Effector memory CD4-positive, alpha-beta T cell (primary cell): ENCODE data around the gene CEP112.

ENCODE experiments used
- DNase-seq, 3 donors: peaks; one replicate each; pipeline ENCODE4 v3.0.0-alpha.2; 2020
- H3K27ac ChIP-seq: 2 replicates; pipeline ENCODE4 v1.7.0; 2013; ENCODE audit warnings: mild to moderate bottlenecking, low read length, moderate library complexity; ENCODE audit not compliant: insufficient read depth, poor library complexity, severe bottlenecking
- H3K27me3 ChIP-seq: replicated peaks from 2 replicates; pipeline ENCODE4 v1.7.0; 2013; ENCODE audit warnings: mild to moderate bottlenecking, low read length; ENCODE audit not compliant: insufficient read depth, control insufficient read depth, poor library complexity, severe bottlenecking
- H3K36me3 ChIP-seq: 2 replicates; pipeline ENCODE4 v1.7.0; 2013; ENCODE audit warnings: mild to moderate bottlenecking, low read length, moderate library complexity; ENCODE audit not compliant: control insufficient read depth, insufficient read depth
- H3K4me1 ChIP-seq: 2 replicates; pipeline ENCODE4 v1.7.0; 2013; ENCODE audit warnings: low read length, mild to moderate bottlenecking; ENCODE audit not compliant: control insufficient read depth, insufficient read depth, poor library complexity, severe bottlenecking
- H3K4me3 ChIP-seq: 2 replicates; pipeline ENCODE4 v1.7.0; 2013; ENCODE audit warnings: low read length, low read depth, mild to moderate bottlenecking; ENCODE audit not compliant: insufficient read depth, poor library complexity, severe bottlenecking
- H3K9me3 ChIP-seq: 2 replicates; pipeline ENCODE4 v1.7.0; 2013; ENCODE audit warnings: mild to moderate bottlenecking, low read length, moderate library complexity; ENCODE audit not compliant: control insufficient read depth

Gene CEP112

DNA sequence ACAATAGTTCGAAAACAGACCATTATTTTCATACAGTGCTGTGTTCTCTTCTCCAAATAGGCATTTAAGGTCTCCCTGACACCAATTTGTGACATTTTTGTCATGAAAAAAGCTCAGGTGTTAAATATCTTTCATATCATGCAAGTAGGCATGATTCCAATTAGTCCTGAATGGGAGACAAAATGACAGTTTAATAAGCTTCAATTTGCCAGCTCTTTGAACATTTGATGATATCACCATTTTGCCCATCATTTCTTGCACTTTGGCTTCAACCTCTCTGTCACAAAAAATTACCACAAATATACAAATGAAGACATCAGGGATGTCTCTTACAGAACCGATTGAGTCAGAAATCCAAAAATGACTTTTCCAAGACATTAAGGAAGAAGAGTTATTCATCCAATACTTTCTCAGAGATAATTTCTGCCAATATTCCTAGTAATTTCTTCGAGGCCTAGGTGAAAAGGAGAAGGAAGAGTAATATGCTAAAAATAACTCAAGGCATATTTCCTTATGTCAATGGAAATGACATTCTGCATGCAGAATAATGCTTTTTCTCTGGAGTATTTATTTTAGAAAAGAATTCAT, 298.1 kb downstream of the CEP112 start:
- no peak overlapping the region for H3K4me3 ChIP-seq
- no peaks in the 10 kb centered on the region for H3K9me3 ChIP-seq
- no peak for DNase-seq
- H3K36me3 ChIP-seq = no peaks in the 10 kb centered on the region
- no peaks in the 10 kb centered on the region for H3K27me3 ChIP-seq
- no peaks in the 10 kb centered on the region for H3K4me1 ChIP-seq
- H3K27ac ChIP-seq = no peak overlapping the region

DNA sequence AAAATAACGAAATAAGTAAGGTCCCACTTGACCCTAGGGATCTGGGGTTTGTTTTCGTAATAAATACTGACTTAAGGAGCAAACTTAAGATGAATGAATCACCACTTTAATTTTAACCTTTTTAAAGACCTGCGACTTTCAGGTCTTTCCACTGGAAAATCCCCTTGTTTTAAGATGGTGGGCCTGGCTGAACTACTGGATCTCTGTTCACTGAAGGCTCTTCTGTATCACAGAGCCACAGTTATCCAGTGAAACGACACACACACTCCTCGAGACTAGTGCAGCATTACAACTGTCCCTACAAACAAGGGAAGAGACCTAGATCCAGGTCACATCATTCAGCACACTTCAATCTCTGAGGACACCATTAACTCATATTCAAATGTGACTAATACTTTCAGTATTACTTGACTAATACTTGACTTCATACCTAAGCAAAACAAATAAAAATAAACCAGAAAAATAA, 299.0 kb downstream of the CEP112 start:
- H3K36me3 ChIP-seq = no peaks in the 10 kb centered on the region
- DNase-seq = no peak
- no peak overlapping the region for H3K27ac ChIP-seq
- no peak overlapping the region for H3K4me3 ChIP-seq
- H3K4me1 ChIP-seq = no peaks in the 10 kb centered on the region
- no peaks in the 10 kb centered on the region for H3K27me3 ChIP-seq
- H3K9me3 ChIP-seq = no peaks in the 10 kb centered on the region

DNA sequence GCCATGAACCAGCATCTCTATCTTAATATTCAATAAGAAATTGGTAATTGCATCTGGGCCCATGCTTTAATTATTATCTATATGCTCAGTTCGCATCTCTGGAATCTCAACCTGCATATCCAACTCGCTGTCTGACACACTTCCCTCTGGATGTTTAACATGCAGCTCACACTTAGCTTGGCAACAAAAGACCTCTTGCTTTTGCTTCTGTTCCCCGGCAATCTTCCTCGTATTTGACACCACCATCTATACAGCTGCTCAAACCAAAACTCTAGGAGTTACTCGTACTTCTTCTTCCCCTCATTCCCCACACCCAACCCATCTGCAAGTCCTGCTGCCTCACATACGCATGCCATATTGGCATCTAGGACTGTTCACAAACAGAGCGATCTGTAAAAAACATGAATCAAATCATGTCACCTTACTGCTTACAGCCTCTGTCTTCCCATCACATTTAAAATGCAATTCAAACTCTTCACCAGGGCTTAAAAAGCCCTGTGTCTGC, 300.6 kb downstream of the CEP112 start:
- DNase-seq = no peak
- no peaks in the 10 kb centered on the region for H3K36me3 ChIP-seq
- no peaks in the 10 kb centered on the region for H3K9me3 ChIP-seq
- no peaks in the 10 kb centered on the region for H3K27me3 ChIP-seq
- no peak overlapping the region for H3K4me3 ChIP-seq
- H3K4me1 ChIP-seq = no peaks in the 10 kb centered on the region
- no peak overlapping the region for H3K27ac ChIP-seq

DNA sequence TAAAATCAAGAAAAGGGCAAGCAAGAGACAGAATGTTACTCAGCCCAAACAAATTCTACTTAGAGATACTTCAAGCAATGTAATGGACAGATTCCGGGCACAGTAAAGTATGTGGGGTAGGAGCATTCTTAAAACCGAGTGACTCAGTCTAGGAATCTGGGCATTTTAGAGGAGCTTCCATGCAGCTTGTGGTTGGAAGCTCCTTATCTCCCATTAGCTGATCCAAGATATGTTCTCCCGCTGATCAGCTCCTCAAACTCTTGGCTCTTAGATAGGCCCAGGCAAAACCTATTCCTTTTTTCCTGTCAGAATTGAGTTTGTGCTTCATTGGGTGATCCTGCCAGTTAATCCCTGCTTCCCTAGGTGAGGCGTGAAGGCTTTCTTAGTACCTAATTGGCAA, 303.3 kb downstream of the CEP112 start:
- H3K4me1 ChIP-seq = no peaks in the 10 kb centered on the region
- no peak overlapping the region for H3K27ac ChIP-seq
- H3K27me3 ChIP-seq = no peaks in the 10 kb centered on the region
- H3K9me3 ChIP-seq = no peaks in the 10 kb centered on the region
- DNase-seq = no peak
- H3K4me3 ChIP-seq = no peak overlapping the region
- H3K36me3 ChIP-seq = no peaks in the 10 kb centered on the region

DNA sequence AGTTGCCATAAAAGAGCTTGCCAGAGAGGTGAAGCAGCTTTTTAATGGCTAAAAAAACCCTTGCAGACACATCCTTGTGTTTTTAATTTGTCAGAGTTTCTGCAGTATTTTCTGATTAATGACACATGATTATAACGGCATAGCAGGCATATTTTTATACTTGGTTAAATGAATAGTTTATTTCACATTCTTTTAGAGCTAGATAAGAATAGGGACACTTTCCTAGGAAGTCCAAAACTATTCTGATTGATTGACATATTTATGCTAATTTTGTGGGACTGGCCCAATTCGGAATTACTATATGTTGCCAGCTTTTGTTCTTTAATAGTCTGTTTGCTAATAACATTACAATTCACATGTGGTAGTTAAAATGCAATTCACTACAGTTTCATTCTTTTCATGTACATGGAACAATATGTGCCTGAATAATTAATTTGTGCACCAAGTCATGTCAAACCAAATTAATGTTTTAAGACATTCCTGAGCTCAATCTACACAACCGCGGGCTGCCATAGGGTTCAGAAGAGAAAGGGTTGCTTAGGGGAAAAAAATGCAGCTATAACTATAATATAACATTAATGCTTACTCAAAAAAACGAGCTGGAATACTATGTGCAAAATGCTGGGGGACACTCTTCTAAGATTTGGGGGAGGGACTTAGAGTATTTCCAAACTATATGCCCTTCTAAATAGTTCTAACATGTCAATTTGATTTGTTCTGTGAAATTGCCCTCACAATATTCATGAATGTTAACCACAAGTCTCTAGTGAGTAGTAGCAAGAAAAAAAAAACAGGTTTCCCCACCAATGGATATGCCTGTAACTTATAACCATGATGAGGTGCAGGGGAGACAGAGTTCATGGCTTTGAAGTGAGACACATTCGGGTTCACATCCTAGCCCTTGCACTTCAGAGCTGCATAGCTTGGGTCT, 305.4 kb downstream of the CEP112 start:
- no peaks in the 10 kb centered on the region for H3K4me1 ChIP-seq
- no peaks in the 10 kb centered on the region for H3K27me3 ChIP-seq
- no peak overlapping the region for H3K27ac ChIP-seq
- no peak for DNase-seq
- H3K9me3 ChIP-seq = no peaks in the 10 kb centered on the region
- no peaks in the 10 kb centered on the region for H3K36me3 ChIP-seq
- H3K4me3 ChIP-seq = no peak overlapping the region

DNA sequence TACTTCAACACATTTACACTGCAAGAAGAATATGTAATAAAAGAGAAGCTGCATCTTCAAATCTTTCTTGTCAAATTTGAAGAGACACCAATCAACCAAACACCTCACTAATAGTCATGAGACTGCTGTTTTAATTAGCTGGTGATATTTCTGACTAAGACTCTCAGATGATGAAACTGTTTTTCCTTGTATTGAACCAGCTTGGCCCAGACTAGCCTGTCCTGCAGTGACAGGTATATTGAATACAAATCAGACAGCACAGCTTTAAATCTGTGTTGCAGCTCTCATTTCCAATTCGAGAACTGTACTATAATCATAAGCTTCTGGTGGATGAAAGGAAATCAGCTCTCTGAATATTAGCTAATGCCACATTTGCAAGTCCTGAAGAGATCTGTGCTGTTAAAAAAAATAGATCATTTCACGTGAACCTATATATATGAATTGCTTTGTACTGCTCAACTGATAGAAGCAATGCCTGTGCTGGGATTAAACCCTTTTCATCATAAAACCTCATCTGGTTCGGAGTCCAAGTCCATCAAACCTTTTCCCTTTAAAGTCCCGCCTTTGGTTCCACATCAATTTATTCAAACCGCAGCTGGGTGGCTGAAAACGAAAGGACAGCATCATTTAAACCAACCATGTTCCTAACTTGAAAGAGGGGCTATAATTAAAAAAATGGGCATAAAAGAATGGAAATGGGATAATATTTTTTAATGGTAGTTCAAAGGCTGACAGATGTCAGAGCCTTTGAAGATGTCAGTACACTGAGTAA, 306.2 kb downstream of the CEP112 start:
- no peaks in the 10 kb centered on the region for H3K36me3 ChIP-seq
- H3K4me3 ChIP-seq = no peak overlapping the region
- no peak for DNase-seq

DNA sequence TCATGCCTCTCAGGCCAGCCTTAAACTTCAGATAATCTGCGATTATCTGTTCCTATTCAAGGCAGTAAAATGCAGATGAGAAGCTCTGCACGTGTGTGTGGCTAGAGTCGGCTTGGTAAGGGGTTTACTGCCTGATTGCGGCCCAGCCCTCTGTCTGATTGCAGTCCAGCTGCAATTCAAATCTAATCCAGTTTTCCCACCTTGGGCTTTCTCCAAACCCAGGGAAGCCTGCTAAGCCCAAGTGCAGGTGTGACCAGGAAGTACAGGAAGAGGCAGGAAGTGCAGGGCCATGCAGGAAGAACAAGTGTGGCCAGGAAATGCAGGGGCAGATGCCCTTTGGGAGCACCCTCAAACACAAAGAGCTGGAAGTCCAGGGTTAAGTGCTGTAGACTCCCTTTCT, 314.9 kb downstream of the CEP112 start:
- no peak overlapping the region for H3K27ac ChIP-seq

More for the DNA sequence above, 306.2 kb downstream of the CEP112 start:
- no peaks in the 10 kb centered on the region for H3K27me3 ChIP-seq
- no peaks in the 10 kb centered on the region for H3K4me1 ChIP-seq
- no peak overlapping the region for H3K27ac ChIP-seq
- no peaks in the 10 kb centered on the region for H3K9me3 ChIP-seq

DNA sequence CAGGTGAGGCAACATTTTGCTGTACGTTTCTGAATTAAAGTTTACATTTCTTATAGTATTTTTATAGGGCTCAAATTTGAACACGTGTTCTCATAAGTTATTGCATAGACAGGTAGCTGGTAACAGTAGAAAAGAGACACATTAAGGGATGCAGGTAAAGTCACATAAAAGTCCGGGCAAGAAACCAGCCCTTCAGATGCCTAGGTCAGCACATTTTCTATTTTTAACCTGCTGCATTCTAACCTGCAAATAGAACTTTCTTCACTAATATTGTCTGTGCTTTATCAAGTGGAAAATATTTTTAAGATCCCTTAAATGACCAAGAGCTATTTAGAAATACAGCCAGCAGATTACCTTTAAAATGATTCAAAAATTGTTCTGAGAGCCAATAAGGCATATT, 323.1 kb downstream of the CEP112 start:
- no peaks in the 10 kb centered on the region for H3K9me3 ChIP-seq
- H3K4me3 ChIP-seq = no peak overlapping the region
- H3K27me3 ChIP-seq = no peaks in the 10 kb centered on the region
- no peaks in the 10 kb centered on the region for H3K4me1 ChIP-seq
- H3K27ac ChIP-seq = no peak overlapping the region
- no peaks in the 10 kb centered on the region for H3K36me3 ChIP-seq
- DNase-seq = no peak

More for the DNA sequence above, 314.9 kb downstream of the CEP112 start:
- H3K4me3 ChIP-seq = no peak overlapping the region
- no peak for DNase-seq
- H3K36me3 ChIP-seq = no peaks in the 10 kb centered on the region
- H3K27me3 ChIP-seq = no peaks in the 10 kb centered on the region
- H3K9me3 ChIP-seq = no peaks in the 10 kb centered on the region
- H3K4me1 ChIP-seq = no peaks in the 10 kb centered on the region

DNA sequence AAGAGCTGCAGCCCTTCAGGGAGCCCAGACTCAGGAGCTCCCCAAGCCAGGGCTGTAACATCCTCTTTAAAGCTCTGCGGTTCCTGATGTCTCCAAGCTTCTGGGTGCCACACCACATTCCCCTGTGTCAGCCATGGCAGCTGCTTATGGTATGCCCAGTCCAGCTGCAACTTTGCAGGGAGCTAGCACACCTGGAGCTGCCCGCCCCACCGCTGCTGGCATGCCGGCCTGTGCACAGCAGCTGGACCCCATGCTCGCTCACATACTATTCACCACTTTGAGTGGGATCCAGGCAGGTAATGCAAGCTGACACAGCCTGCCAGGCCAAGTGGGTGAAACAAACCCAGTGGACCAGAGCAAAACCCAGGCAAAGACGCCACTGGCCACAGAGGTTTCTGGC, 324.9 kb downstream of the CEP112 start:
- H3K4me1 ChIP-seq = no peaks in the 10 kb centered on the region
- H3K4me3 ChIP-seq = no peak overlapping the region
- no peaks in the 10 kb centered on the region for H3K9me3 ChIP-seq

More for the DNA sequence above, 324.9 kb downstream of the CEP112 start:
- no peaks in the 10 kb centered on the region for H3K27me3 ChIP-seq
- no peaks in the 10 kb centered on the region for H3K36me3 ChIP-seq
- H3K27ac ChIP-seq = no peak overlapping the region
- DNase-seq = no peak
